Natural killer cell (primary cell): ENCODE measurements around the gene SLC7A7. TPM values are rescaled to one million over a fixed set of nuclear protein-coding genes. Genes with fewer than 3 reads are reported as not detected.
A peak's percentile ranks its signal among the peaks of the same experiment; 100 is the strongest.
"Not testable (repeated sequence)": the region's sequence is repeated elsewhere in the genome, so short reads cannot be mapped to it uniquely, and the experiment has no call there.

ENCODE experiments used
- ATAC-seq, 3 donors: fragments of 150-1000 bp in 2 of 3; fragments of 200-7000 bp in 1 of 3; cut with Tn5 transposase; 1 replicate in 1 of 3; 2 replicates in 2 of 3; pipeline ENCODE4 v1.10.0; 2021; ENCODE audit warnings: mild to moderate bottlenecking in 2 of 3, moderate library complexity in 2 of 3
- DNase-seq, 2 donors: peaks; one replicate each; pipeline versions ENCODE4 v3.0.0 to v3.0.0-alpha.2; 2013 to 2021; ENCODE audit warnings: mixed read lengths in 1 of 2
- H3K27ac ChIP-seq: one replicate; pipeline ENCODE4 v1.5.1; 2013; ENCODE audit warnings: mild to moderate bottlenecking, low read length
- H3K27me3 ChIP-seq: one replicate; pipeline ENCODE4 v1.6.1; 2013; ENCODE audit warnings: low read length; ENCODE audit not compliant: control insufficient read depth, insufficient read depth
- H3K36me3 ChIP-seq: one replicate; pipeline ENCODE4 v1.6.1; 2013; ENCODE audit warnings: low read length; ENCODE audit not compliant: control insufficient read depth, insufficient read depth
- H3K4me1 ChIP-seq: one replicate; pipeline ENCODE4 v1.6.1; 2013; ENCODE audit warnings: low read length; ENCODE audit not compliant: control insufficient read depth, insufficient read depth
- H3K4me3 ChIP-seq: one replicate; pipeline ENCODE4 v1.5.1; 2013; ENCODE audit warnings: low read length
- H3K9me3 ChIP-seq: one replicate; pipeline ENCODE4 v1.6.1; 2013; ENCODE audit warnings: low read length; ENCODE audit not compliant: control insufficient read depth, insufficient read depth
- H3K27ac Mint-ChIP-seq, 2 donors: one replicate each; pipeline ENCODE4 v1.8.0; 2022; ENCODE audit warnings: mild to moderate bottlenecking in 2 of 2, mixed read lengths in 2 of 2, moderate library complexity in 1 of 2
- H3K27me3 Mint-ChIP-seq, 2 donors: one replicate each; pipeline ENCODE4 v1.8.0; 2022; ENCODE audit warnings: low read depth in 2 of 2, mixed read lengths in 2 of 2
- H3K36me3 Mint-ChIP-seq: one replicate; pipeline ENCODE4 v1.8.0; 2022; ENCODE audit warnings: mixed read lengths
- H3K4me1 Mint-ChIP-seq, 2 donors: one replicate each; pipeline ENCODE4 v1.8.0; 2022; ENCODE audit warnings: mixed read lengths in 2 of 2
- H3K4me3 Mint-ChIP-seq: one replicate; pipeline ENCODE4 v1.8.0; 2022; ENCODE audit warnings: mild to moderate bottlenecking, moderate library complexity, mixed read lengths
- H3K9me3 Mint-ChIP-seq, 2 donors: one replicate each; pipeline ENCODE4 v1.8.0; 2022; ENCODE audit warnings: mixed read lengths in 2 of 2
- CTCF ChIP-seq: fragments of 200-600 bp; IDR thresholded peaks from one replicate; pipeline ENCODE4 v1.8.0; 2022; ENCODE audit warnings: antibody characterized with exemption
- WGBS: methylation state at CpG from one replicate; pipeline ENCODE4 v1.1.7; 2013; ENCODE audit warnings: missing lambda C conversion rate; ENCODE audit not compliant: insufficient coverage; 5-methylcytosine and 5-hydroxymethylcytosine counted together
- intact Hi-C: fragments of 100-400 bp; cut with micrococcal nuclease; formaldehyde crosslinking; loops from one replicate; pipeline ENCODE4 v1.14.2; 2022
- total RNA-seq, 4 donors: library from RNA; stranded (reverse); fragments of 120-200 nt in 1 of 4; gene quantifications; one replicate each; pipeline versions ENCODE4 v1.2.3 to v1.2.4, GENCODE V29; 2013 to 2022

Gene SLC7A7
- total RNA-seq, 3 donors from 2014 or later (not counting 1 experiment from before 2014, with no cell fraction given): 4.3 to 16.8 (median 9.6) TPM

DNA sequence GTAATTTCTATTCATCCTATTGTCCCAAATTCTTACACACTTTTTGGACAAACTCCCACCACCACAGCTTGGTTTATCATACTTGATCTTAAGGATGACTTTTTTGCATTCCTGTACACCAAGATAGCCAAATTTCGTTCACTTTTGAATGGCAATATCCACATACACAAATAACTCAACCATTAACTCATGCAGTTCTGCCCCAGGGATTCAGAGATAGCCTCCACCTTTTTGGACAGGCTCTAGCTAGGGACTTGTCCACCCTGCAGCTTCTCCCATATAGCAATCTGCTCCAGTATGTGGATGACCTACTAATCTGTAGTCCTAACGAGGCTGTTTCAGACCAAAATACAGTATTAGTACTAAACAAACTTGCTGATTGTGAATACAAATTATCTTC is 81.4 kb downstream of the SLC7A7 start:
- Mint-ChIP-seq H3K36me3 (no peaks in the 10 kb centered on the region), H3K4me1 (no peaks in the 10 kb centered on the region), H3K9me3 (no peaks in the 10 kb centered on the region), H3K4me3 (no peak overlapping the region), H3K27me3 (peaks cover 0 to 9% of the 10 kb centered on the region in 2 donors), H3K27ac (no peak overlapping the region)
- 87% methylated on average over 2 of the region's 2 CpGs for WGBS
- no peak overlapping the region for H3K27ac ChIP-seq
- TF ChIP-seq CTCF: no peak
- no peaks in the 10 kb centered on the region for H3K4me1 ChIP-seq
- H3K36me3 ChIP-seq: no peaks in the 10 kb centered on the region
- H3K9me3 ChIP-seq: no peaks in the 10 kb centered on the region
- no peaks in the 10 kb centered on the region for H3K27me3 ChIP-seq
- no peak for ATAC-seq
- no peak overlapping the region for H3K4me3 ChIP-seq
- no peak for DNase-seq
- intact Hi-C loops: no loop called here

GRCh38 chr14:22732062-22732461 is 83.2 kb downstream of the SLC7A7 start:
- H3K36me3 Mint-ChIP-seq, DNase-seq, ATAC-seq, H3K36me3 ChIP-seq, H3K27me3 ChIP-seq, H3K4me3 Mint-ChIP-seq, H3K9me3 ChIP-seq, H3K27me3 Mint-ChIP-seq, intact Hi-C loops, H3K27ac Mint-ChIP-seq, H3K4me1 ChIP-seq, H3K4me3 ChIP-seq, H3K27ac ChIP-seq, H3K4me1 Mint-ChIP-seq, H3K9me3 Mint-ChIP-seq: not testable (repeated sequence)
- WGBS: 93% methylated on average over 5 of the region's 5 CpGs

- no peak for TF ChIP-seq CTCF
- no peaks in the 10 kb centered on the region for H3K4me1 Mint-ChIP-seq
- ATAC-seq: peak in 1 of 3 donors; percentile 30
Measured at GRCh38 chr14:22726012-22726411, 89.2 kb downstream of the SLC7A7 start.

DNA sequence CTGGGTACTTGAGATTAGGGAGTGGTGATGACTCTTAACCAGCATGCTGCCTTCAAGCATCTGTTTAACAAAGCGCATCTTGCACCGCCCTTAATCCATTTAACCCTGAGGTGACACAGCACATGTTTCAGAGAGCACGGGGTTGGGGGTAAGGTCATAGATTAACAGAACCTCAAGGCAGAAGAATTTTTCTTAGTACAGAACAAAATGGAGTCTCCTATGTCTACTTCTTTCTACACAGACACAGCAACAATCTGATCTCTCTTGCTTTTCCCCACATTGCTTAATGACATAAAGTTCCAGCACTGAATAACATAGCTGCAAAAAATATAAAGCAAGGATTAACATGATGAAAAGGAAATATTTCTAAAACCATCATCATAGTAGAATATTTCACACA is 89.9 kb downstream of the SLC7A7 start:
- 93% methylated on average over 3 of the region's 3 CpGs for WGBS

More at GRCh38 chr14:22726012-22726411, 89.2 kb downstream of the SLC7A7 start:
- intact Hi-C loops: no loop called here
- Mint-ChIP-seq H3K9me3 (no peaks in the 10 kb centered on the region), H3K27me3 (peaks cover 0 to under 1% of the 10 kb centered on the region in 2 donors), H3K4me3 (no peak overlapping the region), H3K36me3 (no peaks in the 10 kb centered on the region), H3K27ac (no peak overlapping the region)
- Histone ChIP-seq H3K27ac (no peak overlapping the region), H3K4me1 (no peaks in the 10 kb centered on the region), H3K27me3 (no peaks in the 10 kb centered on the region), H3K9me3 (no peaks in the 10 kb centered on the region), H3K4me3 (no peak overlapping the region), H3K36me3 (no peaks in the 10 kb centered on the region)
- no peak for DNase-seq
- 67% methylated on average over 1 of the region's 1 CpG for WGBS

DNA sequence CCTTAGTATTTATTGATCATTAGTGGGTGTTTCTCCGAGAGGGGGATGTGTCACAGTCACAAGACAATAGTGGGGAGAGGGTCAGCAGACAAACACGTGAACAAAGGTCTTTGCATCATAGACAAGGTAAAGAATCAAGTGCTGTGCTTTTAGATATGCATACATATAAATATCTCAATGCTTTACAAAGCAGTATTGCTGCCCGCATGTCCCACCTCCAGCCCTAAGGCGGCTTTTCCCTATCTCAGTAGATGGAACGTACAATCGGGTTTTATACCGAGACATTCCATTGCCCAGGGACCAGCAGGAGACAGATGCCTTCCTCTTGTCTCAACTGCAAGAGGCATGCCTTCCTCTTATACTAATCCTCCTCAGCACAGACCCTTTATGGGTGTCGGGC is 90.4 kb downstream of the SLC7A7 start:
- H3K27ac ChIP-seq, H3K27me3 Mint-ChIP-seq, H3K4me1 ChIP-seq, DNase-seq, H3K27ac Mint-ChIP-seq, H3K4me1 Mint-ChIP-seq, ATAC-seq, H3K27me3 ChIP-seq, H3K9me3 Mint-ChIP-seq, H3K4me3 Mint-ChIP-seq, H3K9me3 ChIP-seq, H3K4me3 ChIP-seq, intact Hi-C loops, H3K36me3 ChIP-seq, H3K36me3 Mint-ChIP-seq: not testable (repeated sequence)
- WGBS: 93% methylated on average over 6 of the region's 8 CpGs

More for the DNA sequence above, 89.9 kb downstream of the SLC7A7 start:
- ATAC-seq, H3K4me1 ChIP-seq, H3K27ac ChIP-seq, H3K27me3 Mint-ChIP-seq, H3K27ac Mint-ChIP-seq, H3K36me3 ChIP-seq, H3K36me3 Mint-ChIP-seq, H3K4me1 Mint-ChIP-seq, H3K27me3 ChIP-seq, H3K9me3 ChIP-seq, H3K4me3 ChIP-seq, H3K9me3 Mint-ChIP-seq, H3K4me3 Mint-ChIP-seq, intact Hi-C loops, DNase-seq: not testable (repeated sequence)
